OCI-LY7 (cell line): ENCODE measurements around the gene TPMT. TPM values are rescaled to one million over a fixed set of nuclear protein-coding genes. Genes with fewer than 3 reads are reported as not detected.

Experiments
- BruUV-seq: library from RNA; stranded (reverse); fragments of 400-500 nt; replicated peaks from 2 replicates; lab custom pipeline; 2021; lab: Mats Ljungman, UMichigan
- CTCF ChIA-PET: fragments of 300-600 bp; sonication (Branson Sonifier 250); formaldehyde crosslinking; loops from one replicate; lab custom pipeline; 2022; ENCODE audit warnings: antibody characterized with exemption; ENCODE audit not compliant: unreplicated experiment; lab: Charles Lee
- POLR2A ChIA-PET: fragments of 300-600 bp; sonication (Branson Sonifier 250); formaldehyde crosslinking; loops from one replicate; lab custom pipeline; 2022; ENCODE audit warnings: antibody characterized with exemption; lab: Charles Lee
- DNase-seq: peaks from one replicate; pipeline ENCODE4 v3.0.0-alpha.2; 2015; ENCODE audit warnings: low spot score
- H2AFZ ChIP-seq: fragments of 200-600 bp; sonication (generic), shearing (Covaris generic); 2 replicates; pipeline ENCODE4 v1.6.1; 2014; ENCODE audit warnings: mild to moderate bottlenecking, antibody characterized with exemption, low read length, moderate library complexity
- H3K27ac ChIP-seq: fragments of 200-600 bp; sonication (generic); 2 replicates; pipeline ENCODE4 v1.5.1; 2014; ENCODE audit warnings: mixed run types, low read depth, mild to moderate bottlenecking, moderate library complexity, low read length, inconsistent platforms; ENCODE audit not compliant: poor library complexity, severe bottlenecking
- H3K36me3 ChIP-seq: fragments of 200-600 bp; sonication (generic); 2 replicates; pipeline ENCODE4 v1.6.1; 2014; ENCODE audit warnings: mild to moderate bottlenecking, antibody characterized with exemption, low read length, moderate library complexity, mixed read lengths; ENCODE audit not compliant: insufficient read depth
- H3K4me1 ChIP-seq: fragments of 200-600 bp; sonication (generic); 2 replicates; pipeline ENCODE4 v1.5.1; 2014; ENCODE audit warnings: mild to moderate bottlenecking, low read length; ENCODE audit not compliant: insufficient read depth, poor library complexity, severe bottlenecking
- H3K4me2 ChIP-seq: fragments of 200-600 bp; sonication (generic); 2 replicates; pipeline ENCODE4 v1.6.1; 2014; ENCODE audit warnings: mild to moderate bottlenecking, low read length
- H3K4me3 ChIP-seq: fragments of 200-600 bp; sonication (generic); 2 replicates; pipeline ENCODE4 v1.5.1; 2014; ENCODE audit warnings: mild to moderate bottlenecking, low read depth, low read length; ENCODE audit not compliant: poor library complexity, severe bottlenecking
- H3K79me2 ChIP-seq: fragments of 200-600 bp; sonication (generic); 2 replicates; pipeline ENCODE4 v1.6.1; 2016; ENCODE audit warnings: low read depth, mild to moderate bottlenecking, low read length, moderate library complexity, mixed read lengths; ENCODE audit not compliant: insufficient read depth
- H3K9me2 ChIP-seq: fragments of 200-600 bp; sonication (generic); 2 replicates; pipeline ENCODE4 v1.6.1; 2016; ENCODE audit warnings: mild to moderate bottlenecking, low read length, mixed read lengths; ENCODE audit not compliant: insufficient read depth
- H3K9me3 ChIP-seq: fragments of 200-600 bp; sonication (generic); 2 replicates; pipeline ENCODE4 v1.6.1; 2014; ENCODE audit warnings: mild to moderate bottlenecking, mixed run types, low read length, mixed read lengths
- H4K20me1 ChIP-seq: fragments of 200-600 bp; sonication (generic); 2 replicates; pipeline ENCODE4 v1.6.1; 2014; ENCODE audit warnings: mild to moderate bottlenecking, antibody characterized with exemption, low read length, moderate library complexity, mixed read lengths; ENCODE audit not compliant: insufficient read depth
- CTCF ChIP-seq: fragments of 200-600 bp; sonication (generic); conservative IDR thresholded peaks from 2 replicates; pipeline ENCODE4 v1.5.1; 2014; ENCODE audit warnings: mild to moderate bottlenecking, antibody characterized with exemption, low read length, moderate library complexity, mixed read lengths
- EZH2phosphoT487 ChIP-seq: fragments of 200-600 bp; sonication (generic); IDR thresholded peaks from 2 replicates; pipeline ENCODE4 v1.6.1; 2018; ENCODE audit warnings: low read depth, borderline replicate concordance, mild to moderate bottlenecking, mixed run types, antibody characterized with exemption, low read length, moderate library complexity, mixed read lengths
- intact Hi-C: fragments of 100-400 bp; cut with micrococcal nuclease; formaldehyde crosslinking; loops from one replicate; pipeline ENCODE4 v1.10.0; 2022; ENCODE audit not compliant: unreplicated experiment
- total RNA-seq, 2 experiments: library from RNA; depleted of rRNA in 1 of 2; stranded (reverse); fragments of >200 nt in 1 of 2; shearing (Covaris generic) in 1 of 2; gene quantifications; 2 replicates each; pipeline ENCODE4 v1.2.3, GENCODE V29; 2014 to 2022

TPMT gene
- total RNA-seq, 2 experiments from 2014 or later, result 6.0 to 8.4 TPM

GRCh38 chr6:18087396-18088165 lies 67.3 kb downstream of the TPMT start:
- DNase-seq, result no peak
- ChIA-PET POLR2A (interaction anchor here (0.7 kb wide), 1 partner anchor 233 kb away, joined by 3 read pairs; no protein-coding TSS in a partner anchor), CTCF (no interaction called here)
- Histone ChIP-seq H3K36me3 (no peaks in the 10 kb centered on the region), H3K79me2 (no peaks in the 10 kb centered on the region), H3K9me3 (no peaks in the 10 kb centered on the region), H4K20me1 (no peaks in the 10 kb centered on the region), H3K4me3 (no peak overlapping the region), H3K4me1 (no peaks in the 10 kb centered on the region), H2AFZ (no peak overlapping the region), H3K27ac (no peak overlapping the region), H3K9me2 (no peaks in the 10 kb centered on the region), H3K4me2 (no peak overlapping the region)
- BruUV-seq, result no TSS peak
- no peak for TF ChIP-seq CTCF
- no peak for TF ChIP-seq EZH2phosphoT487
- intact Hi-C loops, result no loop called here

- no peak overlapping the region for H3K27ac ChIP-seq
- H4K20me1 ChIP-seq, result no peaks in the 10 kb centered on the region
- TF ChIP-seq EZH2phosphoT487, result no peak
- TF ChIP-seq CTCF, result no peak
- ChIA-PET POLR2A (interaction anchor here (0.6 kb wide), 1 partner anchor 56 kb away, joined by 4 read pairs; no protein-coding TSS in a partner anchor), CTCF (no interaction called here)
- H3K4me1 ChIP-seq, result no peaks in the 10 kb centered on the region
- DNase-seq, result no peak
- H3K36me3 ChIP-seq, result no peaks in the 10 kb centered on the region
- intact Hi-C loops, result no loop called here
- BruUV-seq, result no TSS peak
- no peaks in the 10 kb centered on the region for H3K79me2 ChIP-seq
- no peak overlapping the region for H3K4me3 ChIP-seq
- H2AFZ ChIP-seq, result no peak overlapping the region
- no peaks in the 10 kb centered on the region for H3K9me3 ChIP-seq
- H3K4me2 ChIP-seq, result no peak overlapping the region
- no peaks in the 10 kb centered on the region for H3K9me2 ChIP-seq
Observed at GRCh38 chr6:18081025-18081668, 73.7 kb downstream of the TPMT start.
